K562 (cell line): ENCODE measurements around the gene SERPINA6. TPM values are rescaled to one million over a fixed set of nuclear protein-coding genes. Genes with fewer than 3 reads are reported as not detected.

Experiments
- ATAC-seq: fragments of 200-7000 bp; cut with Tn5 transposase; 3 replicates; pipeline ENCODE4 v1.9.1; 2020; ENCODE audit warnings: moderate library complexity
- BruUV-seq: library from RNA; stranded (reverse); fragments of 400-500 nt; replicated peaks from 2 replicates; lab custom pipeline; 2021; lab: Mats Ljungman, UMichigan
- CTCF ChIA-PET: fragments of 300-600 bp; formaldehyde crosslinking; extraction: SDS; loops from one replicate; lab custom pipeline; 2021; ENCODE audit warnings: low intra/inter-chr PET ratio; lab: Yijun Ruan, JAX
- POLR2A ChIA-PET: fragments of 300-600, 350-650 bp; sonication (Branson Sonifier 250); formaldehyde crosslinking; extraction: SDS; loops from one replicate; lab custom pipeline; 2021; ENCODE audit warnings: antibody characterized with exemption, inconsistent platforms; lab: Yijun Ruan, JAX
- DNase-seq, 4 experiments: peaks; one replicate each; pipeline versions ENCODE4 v3.0.0 to v3.0.0-alpha.2; 2011 to 2018; ENCODE audit warnings: low spot score in 3 of 4, mixed read lengths in 3 of 4; ENCODE audit errors: extremely low read depth in 1 of 4
- FAIRE-seq: peaks from 2 replicates; lab custom pipeline; 2011; peaks lifted over from hg19 to GRCh38; lab: Jason Lieb, UNC
- H2AFZ ChIP-seq: 2 replicates; pipeline ENCODE4 v1.6.0; 2011; ENCODE audit warnings: low read depth, low read length, control low read depth, inconsistent platforms
- H3K27ac ChIP-seq: fragments of 200-600 bp; 3 replicates; pipeline ENCODE4 v1.8.0; 2011; ENCODE audit warnings: low read depth, mild to moderate bottlenecking, control low read depth, inconsistent platforms, low read length, moderate library complexity, mixed read lengths; ENCODE audit errors: extremely low read depth
- H3K27me3 ChIP-seq, 2 experiments: fragments of 300-600 bp in 1 of 2; 2 replicates in 1 of 2; 3 replicates in 1 of 2; pipeline versions ENCODE4 v1.6.0 to v1.8.0; 2011; ENCODE audit warnings: inconsistent platforms in 2 of 2, low read length in 2 of 2, mild to moderate bottlenecking in 1 of 2, mixed read lengths in 1 of 2, moderate library complexity in 1 of 2; ENCODE audit not compliant: control insufficient read depth in 2 of 2, insufficient read depth in 2 of 2
- H3K36me3 ChIP-seq: fragments of 300-600 bp; 3 replicates; pipeline ENCODE4 v1.8.0; 2011; ENCODE audit warnings: mild to moderate bottlenecking, low read length, inconsistent platforms; ENCODE audit not compliant: control insufficient read depth, insufficient read depth
- H3K4me1 ChIP-seq, 2 experiments: fragments of 200-600 bp in 1 of 2; replicated peaks in 1 of 2; 2 replicates in 1 of 2; 3 replicates in 1 of 2; pipeline versions ENCODE4 v1.5.1 to v1.8.0; 2011; ENCODE audit warnings: inconsistent platforms in 2 of 2, low read length in 2 of 2, mild to moderate bottlenecking in 1 of 2, mixed read lengths in 1 of 2, moderate library complexity in 1 of 2; ENCODE audit not compliant: control insufficient read depth in 2 of 2, insufficient read depth in 2 of 2
- H3K4me2 ChIP-seq: 2 replicates; pipeline ENCODE4 v1.6.1; 2011; ENCODE audit warnings: low read length, control low read depth, inconsistent platforms, mixed read lengths; ENCODE audit not compliant: insufficient read depth
- H3K4me3 ChIP-seq: fragments of 200-600 bp; sonication (generic), shearing (Covaris generic); 2 replicates; pipeline ENCODE4 v1.5.1; 2016; ENCODE audit warnings: control low read depth, inconsistent platforms
- H3K79me2 ChIP-seq: fragments of 200-600 bp; 3 replicates; pipeline ENCODE4 v1.8.0; 2011; ENCODE audit warnings: low read length, inconsistent platforms; ENCODE audit not compliant: control insufficient read depth, insufficient read depth
- H3K9ac ChIP-seq, 2 experiments: 2 replicates each; pipeline versions ENCODE4 v1.6.0 to v1.6.1; 2011; ENCODE audit warnings: low read depth in 2 of 2, low read length in 2 of 2, control low read depth in 1 of 2, inconsistent platforms in 1 of 2, mild to moderate bottlenecking in 1 of 2, mixed read lengths in 1 of 2; ENCODE audit not compliant: insufficient read depth in 1 of 2
- H3K9me1 ChIP-seq: one replicate; pipeline ENCODE4 v1.6.0; 2011; ENCODE audit warnings: inconsistent platforms, mild to moderate bottlenecking, low read length, moderate library complexity; ENCODE audit not compliant: control insufficient read depth, insufficient read depth
- H3K9me3 ChIP-seq: replicated peaks from 2 replicates; pipeline ENCODE4 v1.5.1; 2011; ENCODE audit warnings: low read depth, low read length, inconsistent platforms; ENCODE audit not compliant: control insufficient read depth, insufficient read depth
- H4K20me1 ChIP-seq: replicated peaks from 2 replicates; pipeline ENCODE4 v1.6.1; 2011; ENCODE audit warnings: low read length, inconsistent platforms, mixed read lengths; ENCODE audit not compliant: control insufficient read depth, insufficient read depth
- FOXK1 ChIP-seq: sonication (generic); formaldehyde crosslinking; IDR thresholded peaks from 2 replicates; pipeline ENCODE4 v1.8.0; 2022; ENCODE audit warnings: missing genetic modification reagents, mild to moderate bottlenecking, borderline replicate concordance
- HDAC6 ChIP-seq: IDR thresholded peaks from 2 replicates; pipeline ENCODE4 v1.6.1; 2012; ENCODE audit warnings: low read depth, mild to moderate bottlenecking, control low read depth, inconsistent platforms, low read length, moderate library complexity
- KLF16 ChIP-seq: IDR thresholded peaks from 2 replicates; pipeline ENCODE4 v1.6.1; 2016; ENCODE audit warnings: antibody characterized with exemption
- MTF1 ChIP-seq: fragments of 250-450 bp; sonication (Bioruptor Pico); IDR thresholded peaks from 2 replicates; pipeline ENCODE4 v1.9.0; 2021; ENCODE audit warnings: moderate library complexity, mild to moderate bottlenecking, inconsistent platforms, borderline replicate concordance
- MYNN ChIP-seq, 2 experiments: sonication (generic); formaldehyde crosslinking in 1 of 2; IDR thresholded peaks; 2 replicates each; pipeline versions ENCODE4 v1.5.0 to v1.6.1; 2016 to 2020; ENCODE audit warnings: antibody characterized with exemption in 1 of 2, missing genetic modification reagents in 1 of 2
- NFXL1 ChIP-seq: fragments of 450-650 bp; formaldehyde crosslinking; IDR thresholded peaks from 2 replicates; pipeline ENCODE4 v1.4.0; 2021; ENCODE audit warnings: mild to moderate bottlenecking
- PTBP1 ChIP-seq: fragments of 200-400 bp; formaldehyde crosslinking; IDR thresholded peaks from 2 replicates; pipeline ENCODE4 v1.6.1; 2017; ENCODE audit warnings: low read depth, low read length
- ZNF146 ChIP-seq: IDR thresholded peaks from one replicate; pipeline ENCODE4 v1.6.1; 2018; ENCODE audit warnings: missing compliant biosample characterization; ENCODE audit not compliant: unreplicated experiment
- ZNF76 ChIP-seq: fragments of 250-450 bp; sonication (Bioruptor Pico); IDR thresholded peaks from 2 replicates; pipeline ENCODE4 v1.4.0; 2020; ENCODE audit warnings: mild to moderate bottlenecking, moderate library complexity, borderline replicate concordance
- WGBS: fragments of 100-300 bp; shearing (Covaris generic); methylation state at CpG from one replicate; pipeline ENCODE4 v1.1.6; 2016; ENCODE audit warnings: low coverage, mixed read lengths; ENCODE audit not compliant: insufficient coverage; ENCODE audit errors: missing lambda C conversion rate; 5-methylcytosine and 5-hydroxymethylcytosine counted together
- in situ Hi-C: fragments of 300-500 bp; cut with MboI; formaldehyde crosslinking; loops from 4 replicates; pipeline ENCODE4 v1.15.0; 2018; ENCODE audit warnings: inconsistent platforms, mixed read lengths
- intact Hi-C: fragments of 100-400 bp; cut with micrococcal nuclease; formaldehyde crosslinking; loops from 2 replicates; pipeline ENCODE4 v1.14.2; 2022
- polyA plus RNA-seq, 8 experiments: library from polyadenylated mRNA; depleted of rRNA in 4 of 8; stranded (reverse) in 5 of 8; unstranded in 3 of 8; fragments of >200 nt; fragmentation: Nextera tagmentation in 2 of 8; fragmentation: Illumina TruSeq in 1 of 8; extraction: Ambion mirVana in 2 of 8; extraction: Trizol in 1 of 8; gene quantifications; 2 replicates each; pipeline versions ENCODE4 v1.2.1 to v1.2.3, GENCODE V29; 2011 to 2014; ENCODE audit warnings: inconsistent platforms in 1 of 8, missing spikeins in 1 of 8
- total RNA-seq, 7 experiments: library from RNA; depleted of rRNA in 6 of 7; stranded (reverse); fragments of >200 nt in 6 of 7; fragmentation: Illumina TruSeq in 2 of 7; extraction: Trizol in 2 of 7; gene quantifications; 2 replicates each; pipeline versions ENCODE4 v1.2.1 to v1.2.3, GENCODE V29; 2011 to 2021; ENCODE audit warnings: low replicate concordance in 1 of 7
- TF ChIP-seq, protein P1 (sequence below): sonication (generic); formaldehyde crosslinking; IDR thresholded peaks from 2 replicates; pipeline ENCODE4 v1.5.0; 2020; ENCODE audit warnings: missing genetic modification reagents
- TF ChIP-seq, protein P2 (sequence below): fragments of 450-650 bp; IDR thresholded peaks from 2 replicates; pipeline ENCODE4 v1.6.1; 2014; ENCODE audit warnings: low read depth, mild to moderate bottlenecking, moderate library complexity, borderline replicate concordance

The SERPINA6 gene
- total and polyA plus RNA-seq, 9 of the 15 experiments (the other 6 are each of a cell fraction or from before 2014, with no cell fraction given): not detected

DNA sequence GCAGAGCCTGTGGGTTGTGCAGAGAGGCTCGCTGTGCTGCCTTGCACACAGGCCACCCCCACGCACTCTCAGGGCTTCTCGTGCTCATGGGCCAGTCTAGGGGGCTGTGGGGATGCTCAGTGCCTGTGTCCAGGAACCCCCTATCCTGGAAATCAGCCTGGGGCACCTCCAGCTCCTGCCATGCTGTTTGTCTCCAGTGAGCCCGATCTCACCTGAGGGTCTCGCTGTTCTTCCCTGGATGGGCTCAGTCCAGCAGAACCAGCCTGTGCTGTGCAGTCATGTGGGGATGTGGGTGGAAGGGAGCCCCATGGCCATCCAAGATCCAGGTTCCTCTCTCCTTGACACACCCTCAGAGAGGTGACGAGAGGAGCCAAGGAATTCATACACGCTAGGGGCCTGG is 38.5 kb upstream of the SERPINA6 start (continued):
- no peak for TF ChIP-seq PTBP1

DNA sequence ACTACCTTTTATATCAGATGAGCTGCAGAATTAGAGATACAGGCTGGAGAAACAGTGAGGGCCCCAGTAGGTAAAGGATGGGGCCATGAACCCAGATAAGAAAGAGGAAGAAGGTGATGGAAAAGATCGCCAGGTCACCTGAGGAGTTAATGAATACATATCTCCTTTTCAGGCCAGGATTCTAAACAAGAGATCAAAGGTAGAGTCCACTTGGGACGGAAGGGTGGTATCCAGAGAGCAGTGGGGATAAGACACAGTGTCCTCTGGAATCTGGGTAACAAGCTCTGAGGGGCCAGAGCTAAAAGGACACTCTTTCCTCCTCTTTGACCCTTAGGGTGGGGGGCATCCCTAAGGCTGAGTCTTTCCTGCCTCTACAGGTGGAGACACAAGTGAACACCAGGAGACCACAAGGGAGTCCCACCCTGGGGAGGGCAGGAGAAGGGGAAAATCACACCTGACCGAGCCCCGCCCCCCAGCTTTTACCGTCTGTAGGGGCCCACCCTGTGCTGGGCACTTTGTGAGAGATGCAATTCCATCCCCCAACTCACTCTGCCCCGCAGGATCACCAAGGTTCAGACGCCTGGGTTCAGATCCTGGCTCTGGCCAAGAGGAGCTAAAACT is 37.9 kb upstream of the SERPINA6 start:
- no peak overlapping the region for H3K4me2 ChIP-seq
- POLR2A ChIA-PET: no interaction called here
- H3K79me2 ChIP-seq: no peaks in the 10 kb centered on the region
- no peaks in the 10 kb centered on the region for H4K20me1 ChIP-seq
- in situ Hi-C loops: no loop called here
- TF ChIP-seq ZNF76 (CRISPR knock-in tag): no peak
- TF ChIP-seq HDAC6: no peak
- TF ChIP-seq, protein P1, sequence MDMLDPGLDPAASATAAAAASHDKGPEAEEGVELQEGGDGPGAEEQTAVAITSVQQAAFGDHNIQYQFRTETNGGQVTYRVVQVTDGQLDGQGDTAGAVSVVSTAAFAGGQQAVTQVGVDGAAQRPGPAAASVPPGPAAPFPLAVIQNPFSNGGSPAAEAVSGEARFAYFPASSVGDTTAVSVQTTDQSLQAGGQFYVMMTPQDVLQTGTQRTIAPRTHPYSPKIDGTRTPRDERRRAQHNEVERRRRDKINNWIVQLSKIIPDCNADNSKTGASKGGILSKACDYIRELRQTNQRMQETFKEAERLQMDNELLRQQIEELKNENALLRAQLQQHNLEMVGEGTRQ (CRISPR knock-in tag): no peak
- TF ChIP-seq MYNN (IDR thresholded peaks at IDR 0.05): no peak
- TF ChIP-seq MYNN (CRISPR knock-in tag; IDR thresholded peaks at IDR 0.05): no peak
- TF ChIP-seq KLF16: no peak
- TF ChIP-seq ZNF146 (CRISPR knock-in tag): no peak
- no peak for TF ChIP-seq MTF1 (CRISPR knock-in tag)
- TF ChIP-seq FOXK1 (CRISPR knock-in tag): no peak
- TF ChIP-seq NFXL1 (CRISPR knock-in tag): no peak
- TF ChIP-seq, protein P2, sequence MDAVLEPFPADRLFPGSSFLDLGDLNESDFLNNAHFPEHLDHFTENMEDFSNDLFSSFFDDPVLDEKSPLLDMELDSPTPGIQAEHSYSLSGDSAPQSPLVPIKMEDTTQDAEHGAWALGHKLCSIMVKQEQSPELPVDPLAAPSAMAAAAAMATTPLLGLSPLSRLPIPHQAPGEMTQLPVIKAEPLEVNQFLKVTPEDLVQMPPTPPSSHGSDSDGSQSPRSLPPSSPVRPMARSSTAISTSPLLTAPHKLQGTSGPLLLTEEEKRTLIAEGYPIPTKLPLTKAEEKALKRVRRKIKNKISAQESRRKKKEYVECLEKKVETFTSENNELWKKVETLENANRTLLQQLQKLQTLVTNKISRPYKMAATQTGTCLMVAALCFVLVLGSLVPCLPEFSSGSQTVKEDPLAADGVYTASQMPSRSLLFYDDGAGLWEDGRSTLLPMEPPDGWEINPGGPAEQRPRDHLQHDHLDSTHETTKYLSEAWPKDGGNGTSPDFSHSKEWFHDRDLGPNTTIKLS: no peak
- FAIRE-seq (no peak), ATAC-seq (no peak), DNase-seq (no peak)
- H3K9me3 ChIP-seq: no peaks in the 10 kb centered on the region
- BruUV-seq: no TSS peak
- WGBS: 4% methylated on average over 5 of the region's 7 CpGs
- no peak overlapping the region for H2AFZ ChIP-seq
- intact Hi-C loops: no loop called here
- H3K4me1 ChIP-seq: no peaks in the 10 kb centered on the region
- CTCF ChIA-PET: no interaction called here
- no peak overlapping the region for H3K27ac ChIP-seq
- H3K4me3 ChIP-seq: no peak overlapping the region
- no peaks in the 10 kb centered on the region for H3K36me3 ChIP-seq
- H3K9me1 ChIP-seq: no peaks in the 10 kb centered on the region
- no peak overlapping the region for H3K9ac ChIP-seq
- H3K27me3 ChIP-seq: peaks cover 0 to 5% of the 10 kb centered on the region in 2 experiments; a peak in 1 of 5 replicates
